Measurements from ENCODE around the gene ACAA1. TPM values are rescaled to one million over a fixed set of nuclear protein-coding genes. Genes with fewer than 3 reads are reported as not detected.
A peak's percentile ranks its signal among the peaks of the same experiment; 100 is the strongest.

ACAA1 gene
- total RNA-seq, 2 donors from 2014 or later = 177 to 186 TPM

DNA sequence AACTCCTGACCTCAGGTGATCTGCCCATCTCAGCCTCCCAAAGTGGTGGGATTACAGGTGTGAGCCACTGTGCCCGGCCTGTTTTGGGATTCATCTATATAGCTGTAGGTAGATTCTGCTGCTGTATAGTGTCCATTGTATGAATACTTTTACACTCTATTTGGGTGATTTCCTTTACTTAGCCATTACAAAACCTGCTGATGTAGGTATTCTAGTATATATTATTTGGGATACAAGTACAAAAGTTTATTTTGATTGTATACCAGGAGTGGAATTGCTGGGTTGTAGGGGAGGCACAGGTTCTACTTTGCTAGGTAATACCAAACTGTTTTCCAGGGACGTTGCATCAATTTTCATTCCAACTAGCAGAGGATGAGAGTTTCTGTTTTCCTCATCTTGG, 18.9 kb upstream of the ACAA1 start:
- intact Hi-C loops (cut with DNase I, micrococcal nuclease) = no loop called here
- no peak for ATAC-seq
- DNase-seq = no peak

DNA sequence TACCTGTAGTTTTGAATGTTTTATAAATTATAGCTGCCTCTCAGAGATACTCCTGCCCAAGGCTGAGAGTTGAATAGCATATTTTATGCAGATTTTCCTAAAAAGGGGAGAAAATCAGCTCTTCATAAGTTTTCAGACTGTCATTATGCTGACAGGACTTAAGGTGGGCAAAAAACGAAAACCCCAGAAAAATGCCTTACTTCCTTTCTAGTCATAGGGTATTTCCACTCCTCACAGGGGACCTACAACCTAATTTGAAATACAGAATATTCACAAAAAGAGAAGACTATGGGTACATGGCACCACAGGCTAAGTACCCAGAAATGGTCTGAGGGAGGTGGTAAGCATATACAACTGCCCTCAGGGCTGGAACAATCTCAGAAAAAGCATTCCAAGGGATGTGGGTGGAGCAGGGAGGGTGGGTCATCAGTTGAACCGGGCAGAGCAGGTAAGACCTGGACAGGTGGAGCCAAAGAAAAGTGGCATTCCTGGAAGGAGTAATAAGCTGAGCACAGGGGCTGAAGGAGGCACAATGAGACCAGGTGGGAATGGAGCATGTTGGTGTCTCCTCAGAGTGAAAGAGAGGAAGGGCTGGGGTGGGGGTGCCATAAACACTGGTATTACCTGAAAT, 17.8 kb upstream of the ACAA1 start:
- intact Hi-C loops (cut with DNase I, micrococcal nuclease) = no loop called here
- DNase-seq (peak in 1 of 2 donors; percentile 63), ATAC-seq (peak; percentile 79)

DNA sequence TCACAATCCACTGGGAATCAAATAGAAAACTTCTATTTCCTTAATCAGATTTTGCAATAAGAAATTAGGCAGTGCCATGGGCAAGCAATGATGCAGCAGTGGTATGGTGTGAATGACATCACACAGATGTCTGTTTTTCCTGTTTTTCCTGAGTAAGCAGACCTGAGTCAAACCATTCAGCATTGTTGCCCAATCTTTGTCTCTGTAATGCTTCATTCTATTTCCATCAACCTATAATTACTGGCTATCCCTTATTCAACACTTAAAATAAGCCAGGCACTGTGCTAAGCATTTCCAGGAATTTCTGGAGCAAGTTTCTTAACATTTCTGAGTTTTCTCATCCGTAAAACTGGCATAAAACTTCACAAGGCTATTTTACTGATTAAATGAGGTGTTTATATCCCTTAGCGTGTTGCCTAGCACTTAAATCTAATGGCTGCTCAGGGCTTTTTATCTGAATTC, 17.1 kb upstream of the ACAA1 start:
- intact Hi-C loops (cut with DNase I, micrococcal nuclease) = no loop called here
- no peak for ATAC-seq
- DNase-seq = no peak

DNA sequence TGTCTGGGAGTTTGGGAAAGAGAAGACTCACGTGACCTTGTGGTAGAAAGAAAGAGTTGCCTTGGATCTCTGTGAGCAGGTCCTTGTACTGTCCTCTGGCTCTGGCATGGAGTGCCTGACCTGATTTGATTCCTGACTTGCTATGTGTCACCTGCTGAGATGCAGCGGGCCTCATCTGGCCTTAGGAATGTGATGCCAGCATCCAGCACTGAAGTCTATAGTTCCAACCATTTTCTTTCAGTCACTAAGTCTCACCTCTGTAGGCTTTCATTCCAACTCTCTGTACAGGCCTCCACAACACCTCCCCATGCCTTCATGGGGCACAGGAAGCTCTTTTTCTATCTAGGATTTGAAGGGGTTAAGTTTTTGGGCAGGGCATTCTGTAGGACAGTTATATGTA, 16.3 kb upstream of the ACAA1 start:
- DNase-seq (no peak), ATAC-seq (no peak)
- intact Hi-C loops (cut with DNase I, micrococcal nuclease) = no loop called here

DNA sequence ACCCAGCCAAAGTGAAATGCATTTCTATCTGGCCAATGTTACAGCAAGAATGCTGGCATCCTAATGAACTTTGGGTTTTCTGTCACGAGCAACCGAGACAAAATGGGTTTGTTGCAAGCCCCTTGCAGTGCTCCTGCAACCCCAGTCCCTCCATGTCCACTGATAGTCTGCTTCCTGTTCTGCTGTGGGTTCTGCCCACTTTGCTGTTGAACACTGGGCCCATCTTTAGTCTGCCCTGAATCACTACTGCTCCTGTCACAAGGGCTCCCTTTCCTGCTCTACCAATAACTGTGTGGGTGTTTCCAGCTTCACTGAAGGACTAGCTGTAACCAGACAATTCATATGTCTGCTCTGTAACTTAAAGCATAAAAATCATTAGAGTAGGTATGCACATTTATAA, 15.7 kb upstream of the ACAA1 start:
- ATAC-seq (no peak), DNase-seq (no peak)
- intact Hi-C loops (cut with DNase I, micrococcal nuclease) = no loop called here

DNA sequence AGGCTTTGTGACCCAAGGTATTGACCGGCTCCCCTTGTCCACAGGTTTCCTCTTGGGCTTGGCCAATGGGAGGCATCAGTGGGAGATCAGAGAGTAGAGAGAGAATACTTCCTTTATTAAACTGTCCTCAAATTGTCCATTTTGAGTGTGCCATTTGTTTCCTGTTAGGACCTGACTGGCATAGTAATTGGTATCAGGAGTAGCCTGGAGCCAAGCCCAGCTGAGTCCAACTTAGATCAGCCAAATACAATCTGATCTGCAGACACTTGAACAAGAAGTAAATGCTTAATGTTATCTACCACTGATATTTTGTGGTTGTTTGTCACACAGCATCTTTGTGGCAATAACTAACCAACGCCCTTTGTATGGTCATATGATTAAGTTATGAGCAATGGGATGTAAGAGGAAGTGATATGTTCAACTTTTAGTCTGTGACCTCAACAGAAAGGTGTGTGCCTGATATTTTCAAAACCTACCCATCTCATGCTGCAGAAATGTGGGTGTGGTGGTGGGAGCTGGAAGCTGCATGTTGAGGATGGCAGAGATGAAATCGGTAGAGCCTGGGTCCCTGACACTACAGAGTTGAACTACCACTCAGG, 14.8 kb upstream of the ACAA1 start:
- ATAC-seq (peak; percentile 84), DNase-seq (no peak)
- intact Hi-C loops (cut with DNase I, micrococcal nuclease) = no loop called here

DNA sequence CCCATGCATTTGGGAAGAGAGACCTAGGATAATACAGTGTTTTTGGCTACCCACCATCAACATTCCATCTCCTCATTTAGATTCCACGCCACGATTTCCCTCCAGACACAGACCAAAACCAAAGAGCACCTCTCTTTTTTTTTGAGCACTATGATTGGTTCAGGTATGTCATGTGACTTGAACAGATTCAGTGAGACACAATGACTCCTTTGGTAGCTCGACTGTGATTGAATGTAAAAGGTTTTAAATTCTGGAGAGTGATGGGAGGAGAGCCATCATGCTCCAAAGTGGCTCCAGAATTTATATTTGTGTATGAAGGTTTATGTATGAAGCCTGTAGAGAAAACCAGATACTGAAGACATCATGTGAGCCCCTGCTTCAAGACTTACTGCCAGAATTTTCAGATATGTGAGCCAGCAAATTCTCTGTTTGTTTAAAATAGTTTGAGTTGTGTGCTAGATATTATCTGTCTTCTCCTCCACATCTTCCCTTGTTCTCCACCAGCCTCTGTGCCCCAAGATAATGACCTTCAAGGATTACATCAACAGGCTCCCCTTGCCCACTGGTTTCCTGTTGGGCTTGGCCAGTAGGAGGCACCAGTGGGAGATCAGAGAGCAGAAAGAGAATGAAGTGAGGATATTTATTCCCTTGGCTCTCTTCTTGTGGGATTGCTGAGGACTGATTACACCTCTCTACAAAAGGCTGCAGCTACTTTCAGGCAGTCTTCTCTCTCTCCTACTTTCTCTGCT, 14.0 kb upstream of the ACAA1 start:
- intact Hi-C loops (cut with DNase I, micrococcal nuclease) = no loop called here
- no peak for ATAC-seq
- DNase-seq = no peak

DNA sequence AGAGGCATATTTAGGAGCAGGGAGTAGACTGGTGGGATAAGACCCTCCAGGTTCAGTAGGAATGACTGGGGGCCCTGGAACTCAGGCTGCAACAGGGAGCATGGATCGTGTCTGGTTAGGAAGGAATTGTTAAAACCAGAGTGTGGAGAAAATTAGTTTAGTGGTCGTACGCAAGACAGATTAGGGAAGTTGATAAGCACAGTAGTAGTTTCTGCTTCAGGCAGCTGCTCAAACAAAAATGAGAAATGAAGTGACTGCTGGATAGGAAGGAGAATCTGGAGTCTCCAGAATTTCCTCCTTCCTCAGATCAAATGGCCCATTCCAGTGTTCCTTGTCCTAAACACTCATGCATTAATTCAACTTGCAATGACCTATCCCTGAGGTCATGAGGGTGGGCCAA, 12.8 kb upstream of the ACAA1 start:
- intact Hi-C loops (cut with DNase I, micrococcal nuclease) = no loop called here
- DNase-seq = no peak
- ATAC-seq = no peak

DNA sequence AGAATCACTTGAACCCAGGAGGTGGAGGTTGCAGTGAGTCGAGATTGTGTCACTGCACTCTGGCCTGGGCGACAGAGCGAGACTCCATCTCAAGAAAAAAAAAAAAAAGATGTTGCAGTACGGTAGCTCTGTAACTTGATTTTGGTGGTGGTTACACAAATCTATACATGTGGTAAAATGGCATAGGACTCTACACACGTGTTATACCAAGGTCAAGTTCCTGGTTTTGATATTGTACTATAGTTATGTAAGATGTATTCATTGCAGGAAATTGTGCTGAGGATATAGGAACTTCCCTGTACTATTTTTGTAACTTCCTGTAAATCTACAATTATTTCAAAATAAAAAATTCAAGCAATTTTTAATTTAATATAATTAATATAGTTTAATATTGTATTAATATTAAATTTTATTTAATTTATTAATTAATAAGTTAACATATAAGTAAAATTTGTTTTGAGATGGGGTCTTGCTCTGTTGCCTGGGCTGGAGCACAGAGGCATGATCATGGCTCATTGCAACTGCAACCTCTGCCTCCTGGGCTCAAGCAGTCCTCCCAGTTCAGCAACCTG, 11.5 kb upstream of the ACAA1 start:
- intact Hi-C loops (cut with DNase I, micrococcal nuclease) = no loop called here
- DNase-seq (no peak), ATAC-seq (no peak)

DNA sequence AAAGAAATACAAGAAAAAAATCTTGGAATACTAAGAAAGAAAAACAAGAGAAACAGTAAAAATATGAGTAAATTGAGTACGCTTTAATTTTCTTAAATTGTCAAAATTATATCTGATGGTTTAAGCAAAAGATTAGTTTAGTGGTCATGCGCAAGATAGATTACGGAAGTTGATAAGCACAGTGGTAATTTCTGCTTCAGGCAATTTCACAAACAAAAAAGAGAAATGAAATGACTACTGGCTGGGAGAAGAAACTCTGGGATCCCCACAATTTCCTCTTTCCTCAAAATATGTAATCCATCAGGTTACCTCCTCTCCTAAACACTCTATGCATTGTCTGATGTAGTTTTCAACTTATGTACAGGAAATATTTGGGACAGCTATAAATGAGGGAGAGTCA, 10.5 kb upstream of the ACAA1 start:
- DNase-seq = no peak
- no peak for ATAC-seq
- intact Hi-C loops (cut with DNase I, micrococcal nuclease) = no loop called here

DNA sequence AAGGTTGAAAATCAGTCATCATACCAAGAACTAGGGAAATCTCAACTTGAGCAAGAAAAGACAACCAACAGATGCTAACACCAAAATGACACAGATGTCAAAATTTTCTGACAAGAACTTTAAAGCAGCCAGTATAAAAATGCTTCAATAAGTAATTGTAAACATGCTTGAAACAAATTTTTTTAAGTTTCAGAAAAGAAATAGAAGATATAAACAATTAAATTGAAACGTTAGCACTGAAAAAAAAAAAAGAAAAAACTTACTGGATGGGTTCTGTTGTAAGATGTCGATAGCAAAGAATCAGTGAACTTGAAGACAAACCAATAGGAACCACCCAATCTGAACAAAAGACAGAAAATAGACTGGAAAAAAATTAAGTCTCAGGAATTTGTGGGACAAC, 9.6 kb upstream of the ACAA1 start:
- intact Hi-C loops (cut with DNase I, micrococcal nuclease) = no loop called here
- ATAC-seq = no peak
- no peak for DNase-seq

DNA sequence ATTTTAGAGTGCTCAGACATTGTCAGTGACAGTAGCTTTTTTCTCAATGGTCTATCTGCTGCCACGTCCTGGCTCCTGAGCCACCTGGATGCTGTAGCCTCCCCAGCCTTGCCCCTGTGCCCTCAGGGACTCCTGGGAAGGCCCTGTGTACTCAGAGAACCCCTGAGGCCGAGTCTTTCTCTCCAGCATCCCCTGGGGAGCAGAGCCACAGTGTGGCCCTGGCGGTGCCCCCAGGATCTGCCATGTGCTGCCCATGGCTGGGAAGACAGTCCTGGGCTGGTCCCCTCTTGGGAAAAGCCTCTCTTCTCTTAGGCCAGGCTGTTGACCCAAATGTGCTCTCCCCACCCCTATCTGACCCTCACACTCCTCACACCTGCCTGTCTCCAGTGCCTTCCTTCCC, 6.6 kb upstream of the ACAA1 start:
- DNase-seq (no peak), ATAC-seq (no peak)
- intact Hi-C loops (cut with DNase I, micrococcal nuclease) = no loop called here

DNA sequence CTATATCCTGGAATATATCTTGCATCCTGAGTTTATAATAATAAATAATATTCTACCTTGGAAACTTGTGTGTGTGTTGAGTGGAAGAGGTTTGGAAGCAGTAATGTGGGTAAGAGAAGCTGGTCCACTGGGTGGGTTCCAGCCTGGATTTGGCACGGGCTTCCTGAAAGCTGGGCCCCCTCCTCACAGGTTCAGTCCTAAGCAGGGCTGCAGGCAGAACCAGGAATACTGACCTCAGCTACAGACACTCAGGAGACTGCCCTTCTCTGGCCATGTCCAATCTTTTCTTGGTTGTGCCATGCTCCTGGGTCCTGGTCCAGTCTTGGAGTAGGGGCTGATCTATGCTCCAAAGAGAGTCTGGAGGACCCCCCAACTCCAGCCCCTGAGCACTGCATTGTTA, 6.0 kb upstream of the ACAA1 start:
- intact Hi-C loops (cut with DNase I, micrococcal nuclease) = no loop called here
- DNase-seq (no peak), ATAC-seq (no peak)

DNA sequence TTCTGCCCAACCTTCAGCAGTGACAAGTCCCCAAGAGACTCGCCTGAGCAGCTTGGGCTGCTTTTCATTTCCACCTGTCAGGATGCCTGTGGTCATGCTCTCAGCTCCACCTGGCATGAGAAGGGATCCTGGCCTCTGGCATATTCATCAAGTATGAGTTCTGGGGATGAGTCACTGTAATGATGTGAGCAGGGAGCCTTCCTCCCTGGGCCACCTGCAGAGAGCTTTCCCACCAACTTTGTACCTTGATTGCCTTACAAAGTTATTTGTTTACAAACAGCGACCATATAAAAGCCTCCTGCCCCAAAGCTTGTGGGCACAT, 5.0 kb upstream of the ACAA1 start:
- DNase-seq (no peak), ATAC-seq (no peak)
- intact Hi-C loops (cut with DNase I, micrococcal nuclease) = no loop called here

DNA sequence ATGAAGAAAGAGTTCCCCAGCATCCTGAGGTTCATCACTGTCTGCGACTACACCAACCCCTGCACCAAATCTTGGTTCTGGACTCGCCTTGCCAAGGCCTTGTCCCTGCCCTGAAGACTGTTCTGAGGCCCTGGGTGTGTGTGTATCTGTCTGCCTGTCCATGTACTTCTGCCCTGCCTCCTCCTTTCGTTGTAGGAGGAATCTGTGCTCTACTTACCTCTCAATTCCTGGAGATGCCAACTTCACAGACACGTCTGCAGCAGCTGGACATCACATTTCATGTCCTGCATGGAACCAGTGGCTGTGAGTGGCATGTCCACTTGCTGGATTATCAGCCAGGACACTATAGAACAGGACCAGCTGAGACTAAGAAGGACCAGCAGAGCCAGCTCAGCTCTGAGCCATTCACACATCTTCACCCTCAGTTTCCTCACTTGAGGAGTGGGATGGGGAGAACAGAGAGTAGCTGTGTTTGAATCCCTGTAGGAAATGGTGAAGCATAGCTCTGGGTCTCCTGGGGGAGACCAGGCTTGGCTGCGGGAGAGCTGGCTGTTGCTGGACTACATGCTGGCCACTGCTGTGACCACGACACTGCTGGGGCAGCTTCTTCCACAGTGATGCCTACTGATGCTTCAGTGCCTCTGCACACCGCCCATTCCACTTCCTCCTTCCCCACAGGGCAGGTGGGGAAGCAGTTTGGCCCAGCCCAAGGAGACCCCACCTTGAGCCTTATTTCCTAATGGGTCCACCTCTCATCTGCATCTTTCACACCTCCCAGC, 4.4 kb upstream of the ACAA1 start:
- DNase-seq = no peak
- intact Hi-C loops (cut with DNase I, micrococcal nuclease) = no loop called here

DNA sequence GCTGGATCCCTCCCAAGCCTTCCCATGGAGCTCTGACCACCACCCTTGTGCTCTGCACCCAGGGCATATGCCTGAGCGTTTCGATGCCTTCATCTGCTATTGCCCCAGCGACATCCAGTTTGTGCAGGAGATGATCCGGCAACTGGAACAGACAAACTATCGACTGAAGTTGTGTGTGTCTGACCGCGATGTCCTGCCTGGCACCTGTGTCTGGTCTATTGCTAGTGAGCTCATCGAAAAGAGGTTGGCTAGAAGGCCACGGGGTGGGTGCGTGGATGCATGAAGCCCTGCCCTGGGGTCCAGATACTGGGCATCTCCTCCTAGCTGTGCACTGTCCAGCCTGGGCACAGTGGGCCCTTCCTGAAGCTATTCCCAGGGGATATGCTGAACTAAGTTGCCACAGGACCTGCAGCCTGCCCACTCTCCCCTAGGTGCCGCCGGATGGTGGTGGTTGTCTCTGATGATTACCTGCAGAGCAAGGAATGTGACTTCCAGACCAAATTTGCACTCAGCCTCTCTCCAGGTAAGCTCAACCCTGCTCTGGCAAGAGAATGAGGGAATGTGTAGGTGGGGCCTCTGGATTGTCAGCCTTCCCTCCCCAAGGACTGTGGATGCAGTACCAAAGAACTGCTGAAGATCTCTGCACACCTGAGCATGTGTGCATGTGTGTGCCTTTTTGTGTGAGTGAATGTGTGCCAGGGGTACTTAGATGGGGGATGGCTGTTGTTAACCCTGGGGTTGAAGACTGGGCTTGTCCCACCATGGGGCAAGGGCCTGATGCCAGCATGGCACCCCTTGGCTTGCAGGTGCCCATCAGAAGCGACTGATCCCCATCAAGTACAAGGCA, 3.6 kb upstream of the ACAA1 start:
- ATAC-seq = no peak
- intact Hi-C loops (cut with DNase I, micrococcal nuclease) = no loop called here
- no peak for DNase-seq

More for the DNA sequence above, 4.4 kb upstream of the ACAA1 start:
- no peak for ATAC-seq

DNA sequence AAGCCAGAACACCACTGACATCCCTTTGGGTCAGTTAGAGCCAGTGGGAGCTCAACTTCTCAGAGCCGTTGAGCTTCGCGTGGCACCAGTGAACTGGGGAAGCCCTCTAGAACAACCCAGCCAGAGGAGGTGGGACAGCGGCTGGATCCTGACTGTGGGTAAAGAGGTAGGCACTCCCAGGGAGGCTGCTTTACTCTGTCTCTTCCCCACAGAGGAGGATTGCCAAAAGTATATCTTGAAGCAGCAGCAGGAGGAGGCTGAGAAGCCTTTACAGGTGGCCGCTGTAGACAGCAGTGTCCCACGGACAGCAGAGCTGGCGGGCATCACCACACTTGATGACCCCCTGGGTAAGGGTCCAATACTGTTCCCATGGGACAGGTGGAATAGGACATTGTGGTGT, 2.7 kb upstream of the ACAA1 start:
- no peak for ATAC-seq
- intact Hi-C loops (cut with DNase I, micrococcal nuclease) = no loop called here
- DNase-seq = no peak

DNA sequence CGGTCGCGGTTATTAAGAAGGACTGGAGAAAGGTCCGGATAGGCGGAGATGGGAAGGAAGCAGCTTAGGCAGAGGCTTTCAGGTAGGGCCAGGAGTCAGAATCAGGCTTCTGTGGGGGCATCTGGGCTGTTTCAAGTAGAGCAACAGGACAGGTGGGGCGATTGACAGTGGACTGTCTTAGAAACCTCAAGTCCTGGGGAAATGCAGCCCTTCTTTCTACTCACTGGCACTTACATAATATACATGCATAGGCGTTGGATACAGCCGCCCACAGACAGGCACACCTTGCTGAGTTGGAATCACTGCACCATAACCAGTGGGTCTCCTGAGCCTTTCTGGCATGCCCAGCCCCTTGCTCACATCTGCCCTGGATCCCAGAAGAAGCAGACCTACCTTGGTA, 2.3 kb upstream of the ACAA1 start:
- ATAC-seq = no peak
- DNase-seq = no peak
- intact Hi-C loops (cut with DNase I, micrococcal nuclease) = no loop called here
